ENCODE data around the gene FEZF1.

Gene FEZF1

GRCh38 chr7:122310119-122311021, 5.8 kb upstream of the FEZF1 start:
- DNase-seq (ENCODE audit: insufficient read length, low spot score) (no peak), FAIRE-seq (no peak)
- no peak for TF ChIP-seq POU2F2 (IDR thresholded peaks at IDR 0.05; ENCODE audit: low read depth, low read length)

- DNase-seq (ENCODE audit: insufficient read length, low spot score) (no peak), FAIRE-seq (no peak)
- no peak for TF ChIP-seq TAF1 (IDR thresholded peaks at IDR 0.05; ENCODE audit: low read depth, low read length)
- TF ChIP-seq POU2F2 (IDR thresholded peaks at IDR 0.05; ENCODE audit: low read depth, low read length): no peak
These were observed 4.9 kb upstream of the FEZF1 start for GRCh38 chr7:122309421-122309820.

DNA sequence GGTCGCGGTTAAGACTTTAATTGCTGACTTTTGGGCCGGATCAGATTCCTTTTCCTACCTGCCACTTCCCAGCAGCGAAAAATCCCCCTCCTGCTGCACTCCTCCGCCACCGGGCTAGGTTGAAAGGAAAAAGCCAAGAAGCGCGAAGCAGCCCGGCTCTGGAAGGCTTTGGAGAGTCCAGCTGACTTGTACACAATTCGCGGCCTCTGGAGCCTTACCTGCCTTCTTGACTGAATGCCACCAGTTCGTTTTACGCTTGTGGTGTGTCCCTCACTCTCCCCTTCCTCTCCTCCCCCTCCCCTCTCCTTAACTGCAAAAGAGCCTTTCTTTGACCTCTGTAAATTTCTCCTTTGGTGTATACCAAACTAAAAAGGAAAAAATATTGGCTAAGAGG, 2.7 kb upstream of the FEZF1 start:
- DNase-seq (ENCODE audit: insufficient read length, low spot score): no peak
- no peak for FAIRE-seq
- TF ChIP-seq POU2F2 (IDR thresholded peaks at IDR 0.05; ENCODE audit: low read depth, low read length) (no peak), PAX5 (IDR thresholded peaks at IDR 0.05; ENCODE audit: insufficient read depth, low read length, severe bottlenecking) (no peak), SPI1 (IDR thresholded peaks at IDR 0.05; ENCODE audit: low read depth, low read length) (no peak), TAF1 (IDR thresholded peaks at IDR 0.05; ENCODE audit: low read depth, low read length) (no peak), POLR2AphosphoS5 (IDR thresholded peaks at IDR 0.05; ENCODE audit: low read depth, low read length) (no peak), POLR2A (IDR thresholded peaks at IDR 0.05; ENCODE audit: low read depth, low read length) (no peak)

GRCh38 chr7:122306320-122307227, 2.0 kb upstream of the FEZF1 start:
- TF ChIP-seq SPI1 (IDR thresholded peaks at IDR 0.05; ENCODE audit: low read depth, low read length): no peak
- no peak for TF ChIP-seq TAF1 (IDR thresholded peaks at IDR 0.05; ENCODE audit: low read depth, low read length)
- TF ChIP-seq PAX5 (IDR thresholded peaks at IDR 0.05; ENCODE audit: insufficient read depth, low read length, severe bottlenecking): no peak
- no peak for TF ChIP-seq POLR2A (IDR thresholded peaks at IDR 0.05; ENCODE audit: low read depth, low read length)
- TF ChIP-seq POU2F2 (IDR thresholded peaks at IDR 0.05; ENCODE audit: low read depth, low read length): no peak
- TF ChIP-seq POLR2AphosphoS5 (IDR thresholded peaks at IDR 0.05; ENCODE audit: low read depth, low read length): no peak
- FAIRE-seq (no peak), DNase-seq (ENCODE audit: insufficient read length, low spot score) (no peak)

DNA sequence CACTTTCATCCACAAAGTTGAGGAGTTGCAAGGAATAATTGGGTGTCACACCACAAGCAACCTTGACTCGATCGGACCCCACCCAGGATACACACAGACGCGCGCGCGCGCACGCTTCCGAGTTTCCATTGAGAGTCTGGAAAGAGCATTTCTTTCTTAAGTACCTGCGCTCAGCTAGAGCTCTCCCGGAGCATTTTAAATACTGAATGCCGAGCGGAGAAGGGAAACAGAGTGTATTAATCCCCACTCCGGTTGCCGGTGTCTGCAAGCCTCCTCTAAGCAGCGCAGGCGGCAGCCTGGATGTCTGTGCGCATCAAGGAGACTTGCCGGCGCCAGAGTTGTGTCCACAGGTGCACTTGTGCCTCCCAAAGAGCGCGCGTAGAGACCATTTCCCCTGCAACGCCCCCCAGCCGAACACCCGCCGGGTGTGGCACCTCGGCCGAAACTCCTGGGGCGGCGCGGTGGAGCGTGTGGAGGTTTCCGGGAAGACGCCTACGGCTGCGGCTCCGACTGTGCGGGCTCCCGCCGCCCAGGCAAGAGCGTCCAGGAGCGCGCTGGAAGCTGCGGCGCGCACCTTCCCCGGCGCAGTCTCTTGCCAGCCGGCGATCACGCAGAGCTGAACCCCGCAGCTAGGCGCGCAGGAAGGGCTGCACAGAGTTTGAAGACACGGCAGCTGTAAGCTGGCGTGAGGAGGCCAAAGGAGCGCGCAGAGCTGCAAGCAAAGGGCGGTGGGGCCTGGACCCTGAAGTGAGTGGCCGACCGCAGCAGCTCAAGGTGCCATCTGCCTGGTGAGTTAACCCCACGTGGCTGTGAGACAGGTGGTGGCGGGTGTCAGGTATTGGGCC, 1.1 kb upstream of the FEZF1 start:
- no peak for TF ChIP-seq SPI1 (IDR thresholded peaks at IDR 0.05; ENCODE audit: low read depth, low read length)
- no peak for TF ChIP-seq TAF1 (IDR thresholded peaks at IDR 0.05; ENCODE audit: low read depth, low read length)
- no peak for TF ChIP-seq POLR2A (IDR thresholded peaks at IDR 0.05; ENCODE audit: low read depth, low read length)
- no peak for TF ChIP-seq PAX5 (IDR thresholded peaks at IDR 0.05; ENCODE audit: insufficient read depth, low read length, severe bottlenecking)
- DNase-seq (ENCODE audit: insufficient read length, low spot score): no peak
- no peak for FAIRE-seq

DNA sequence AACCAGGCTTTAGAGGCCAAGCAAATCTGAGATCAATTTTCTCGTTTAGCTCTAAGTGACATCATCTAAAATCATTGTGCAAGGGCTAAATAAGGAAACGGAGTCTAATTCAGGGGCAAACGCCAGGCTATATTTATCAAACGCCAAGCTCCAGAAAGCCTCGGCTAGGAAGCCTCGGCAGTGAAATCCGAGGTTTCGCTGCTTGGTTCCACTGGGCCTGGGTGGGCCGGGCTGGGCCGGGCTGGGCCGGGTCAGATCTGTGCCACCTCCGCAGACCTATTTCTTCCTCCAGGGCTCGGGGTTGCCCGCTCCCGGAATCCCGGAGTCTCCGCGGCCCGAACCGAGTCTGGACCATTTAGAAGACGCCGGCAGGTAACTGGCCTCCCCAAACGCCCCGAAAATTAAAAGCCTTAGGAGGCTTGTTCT, 459 bp upstream of the FEZF1 start:
- no peak for TF ChIP-seq POLR2A (IDR thresholded peaks at IDR 0.05; ENCODE audit: low read depth, low read length)
- TF ChIP-seq SPI1 (IDR thresholded peaks at IDR 0.05; ENCODE audit: low read depth, low read length): no peak
- TF ChIP-seq POU2F2 (IDR thresholded peaks at IDR 0.05; ENCODE audit: low read depth, low read length): no peak
- TF ChIP-seq PAX5 (IDR thresholded peaks at IDR 0.05; ENCODE audit: insufficient read depth, low read length, severe bottlenecking): no peak
- no peak for TF ChIP-seq TAF1 (IDR thresholded peaks at IDR 0.05; ENCODE audit: low read depth, low read length)
- no peak for TF ChIP-seq POLR2AphosphoS5 (IDR thresholded peaks at IDR 0.05; ENCODE audit: low read depth, low read length)
- DNase-seq (ENCODE audit: insufficient read length, low spot score) (no peak), FAIRE-seq (no peak)

GRCh38 chr7:122303531-122304318, 825 bp downstream of the FEZF1 start:
- FAIRE-seq (no peak), DNase-seq (ENCODE audit: insufficient read length, low spot score) (no peak)
- TF ChIP-seq POU2F2 (IDR thresholded peaks at IDR 0.05; ENCODE audit: low read depth, low read length) (no peak), TAF1 (IDR thresholded peaks at IDR 0.05; ENCODE audit: low read depth, low read length) (no peak), PAX5 (IDR thresholded peaks at IDR 0.05; ENCODE audit: insufficient read depth, low read length, severe bottlenecking) (no peak), POLR2A (IDR thresholded peaks at IDR 0.05; ENCODE audit: low read depth, low read length) (no peak), SPI1 (IDR thresholded peaks at IDR 0.05; ENCODE audit: low read depth, low read length) (no peak), POLR2AphosphoS5 (IDR thresholded peaks at IDR 0.05; ENCODE audit: low read depth, low read length) (no peak)

GRCh38 chr7:122302761-122303530, 1.6 kb downstream of the FEZF1 start:
- no peak for FAIRE-seq
- no peak for DNase-seq (ENCODE audit: insufficient read length, low spot score)
- no peak for TF ChIP-seq SPI1 (IDR thresholded peaks at IDR 0.05; ENCODE audit: low read depth, low read length)
- no peak for TF ChIP-seq POLR2AphosphoS5 (IDR thresholded peaks at IDR 0.05; ENCODE audit: low read depth, low read length)
- no peak for TF ChIP-seq POU2F2 (IDR thresholded peaks at IDR 0.05; ENCODE audit: low read depth, low read length)
- TF ChIP-seq PAX5 (IDR thresholded peaks at IDR 0.05; ENCODE audit: insufficient read depth, low read length, severe bottlenecking): no peak
- TF ChIP-seq TAF1 (IDR thresholded peaks at IDR 0.05; ENCODE audit: low read depth, low read length): no peak
- no peak for TF ChIP-seq POLR2A (IDR thresholded peaks at IDR 0.05; ENCODE audit: low read depth, low read length)
